Measurements from ENCODE around the gene TAF11.
A peak's percentile ranks its signal among the peaks of the same experiment; 100 is the strongest.
"Not testable (repeated sequence)": the region's sequence is repeated elsewhere in the genome, so short reads cannot be mapped to it uniquely, and the experiment has no call there.

Gene TAF11

GRCh38 chr6:34901930-34902329, 14.1 kb upstream of the TAF11 start:
- DNase-seq: no peak

- no peak for DNase-seq
Measured at GRCh38 chr6:34900321-34901031, 12.6 kb upstream of the TAF11 start.

- DNase-seq: not testable (repeated sequence)
Measured at GRCh38 chr6:34899748-34900147, 11.9 kb upstream of the TAF11 start.

- DNase-seq: no peak
Measured at GRCh38 chr6:34897716-34898115, 9.9 kb upstream of the TAF11 start.

GRCh38 chr6:34897130-34897529, 9.3 kb upstream of the TAF11 start:
- DNase-seq: no peak

- no peak for DNase-seq
Measured at GRCh38 chr6:34894693-34895092, 6.9 kb upstream of the TAF11 start.

GRCh38 chr6:34891296-34891695, 3.5 kb upstream of the TAF11 start:
- no peak for DNase-seq

- DNase-seq: no peak
Measured at GRCh38 chr6:34890533-34890925, 2.7 kb upstream of the TAF11 start.

- DNase-seq: peak; percentile 97
Measured at GRCh38 chr6:34888874-34889555, 1.2 kb upstream of the TAF11 start, which contains the start of gene ANKS1A. TSS of gene ANKS1A (plus strand) at chr6:34889255. CDS start at chr6:34889403, 148 bp downstream.

- DNase-seq: no peak
Measured at GRCh38 chr6:34888514-34888856, 643 bp upstream of the TAF11 start.

- DNase-seq: not testable (repeated sequence)
Measured at GRCh38 chr6:34885837-34886236, 2.0 kb downstream of the TAF11 start.

GRCh38 chr6:34884996-34885395, 2.8 kb downstream of the TAF11 start:
- no peak for DNase-seq

- DNase-seq: not testable (repeated sequence)
Measured at GRCh38 chr6:34884073-34884472, 3.8 kb downstream of the TAF11 start.

GRCh38 chr6:34877869-34878485, 9.9 kb downstream of the TAF11 start:
- no peak for DNase-seq

- DNase-seq: no peak
Measured at GRCh38 chr6:34877259-34877658, 10.6 kb downstream of the TAF11 start.

GRCh38 chr6:34876472-34876871, 11.4 kb downstream of the TAF11 start:
- DNase-seq: no peak

- no peak for DNase-seq
Measured at GRCh38 chr6:34875292-34876213, 12.3 kb downstream of the TAF11 start.

- DNase-seq: no peak
Measured at GRCh38 chr6:34872332-34872731, 15.5 kb downstream of the TAF11 start.

- no peak for DNase-seq
Measured at GRCh38 chr6:34871853-34872252, 16.0 kb downstream of the TAF11 start.

- DNase-seq: no peak
Measured at GRCh38 chr6:34867484-34867883, 20.4 kb downstream of the TAF11 start.

GRCh38 chr6:34866509-34866908, 21.3 kb downstream of the TAF11 start:
- DNase-seq: no peak

GRCh38 chr6:34865107-34865506, 22.7 kb downstream of the TAF11 start:
- DNase-seq: no peak

GRCh38 chr6:34864007-34864406, 23.8 kb downstream of the TAF11 start:
- no peak for DNase-seq

Data from activated effector memory CD4-positive, alpha-beta T cell treated with anti-CD3 and anti-CD28 coated beads, Interleukin-2, amount 50 U/mL, for 16 hours (primary cell).